Type B pancreatic cell (in vitro differentiated cells): ENCODE data around the gene HRH3. TPM values are rescaled to one million over a fixed set of nuclear protein-coding genes. Genes with fewer than 3 reads are reported as not detected.

Source experiments
- DNase-seq: peaks from one replicate; pipeline ENCODE4 v3.0.0; 2021; ENCODE audit warnings: mixed read lengths; ENCODE audit not compliant: unreplicated experiment; ENCODE audit errors: extremely low spot score
- H3K27ac Mint-ChIP-seq: 2 replicates; pipeline ENCODE4 v1.8.0; 2021; ENCODE audit warnings: mild to moderate bottlenecking, mixed read lengths
- H3K27me3 Mint-ChIP-seq: 2 replicates; pipeline ENCODE4 v1.8.0; 2021; ENCODE audit warnings: mixed read lengths
- H3K36me3 Mint-ChIP-seq: 2 replicates; pipeline ENCODE4 v1.8.0; 2021; ENCODE audit warnings: mixed read lengths
- H3K4me1 Mint-ChIP-seq: one replicate; pipeline ENCODE4 v1.8.0; 2021; ENCODE audit warnings: mixed read lengths; ENCODE audit not compliant: unreplicated experiment
- H3K4me3 Mint-ChIP-seq: 2 replicates; pipeline ENCODE4 v1.8.0; 2021; ENCODE audit warnings: mild to moderate bottlenecking, mixed read lengths
- H3K9me3 Mint-ChIP-seq: 2 replicates; pipeline ENCODE4 v1.8.0; 2021; ENCODE audit warnings: mixed read lengths
- total RNA-seq: library from RNA; stranded (reverse); gene quantifications from 2 replicates; pipeline ENCODE4 v1.2.1, GENCODE V29; 2021; ENCODE audit warnings: low replicate concordance
- TF ChIP-seq, protein P1 (sequence below): fragments of 200-600 bp; sonication (generic); conservative IDR thresholded peaks from 2 replicates; pipeline ENCODE4 v1.5.0; 2021; ENCODE audit warnings: antibody characterized with exemption, mild to moderate bottlenecking

HRH3 gene
- total RNA-seq, 1 donor from 2014 or later, result 0.53 TPM

DNA sequence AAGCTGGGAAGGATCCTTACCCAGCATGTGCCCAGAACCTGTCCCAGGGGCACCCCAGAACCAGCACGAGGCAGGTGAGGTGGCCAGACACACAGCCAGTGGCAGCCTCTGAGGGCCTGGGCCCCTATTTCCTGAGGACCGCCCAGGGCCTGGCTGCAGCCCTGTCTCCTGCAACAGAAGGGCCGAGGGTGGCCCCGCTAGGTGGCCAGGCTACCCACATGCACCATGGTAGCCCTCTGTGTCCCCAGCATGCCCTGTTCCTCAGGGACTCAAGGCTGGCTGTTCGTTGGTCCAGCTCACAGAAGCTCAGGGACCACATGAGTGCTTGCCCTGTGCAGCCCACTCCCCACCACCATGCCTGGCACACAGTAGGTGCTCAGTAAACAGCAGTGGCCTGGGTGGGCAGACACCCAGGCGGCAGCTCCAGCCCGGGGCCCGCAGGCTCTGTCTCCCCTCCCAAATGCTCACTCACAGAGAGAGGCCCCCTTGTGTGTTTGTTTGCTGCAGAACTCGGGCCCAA, 8.2 kb downstream of the HRH3 start:
- H3K9me3 Mint-ChIP-seq, result no peaks in the 10 kb centered on the region
- TF ChIP-seq, protein P1, sequence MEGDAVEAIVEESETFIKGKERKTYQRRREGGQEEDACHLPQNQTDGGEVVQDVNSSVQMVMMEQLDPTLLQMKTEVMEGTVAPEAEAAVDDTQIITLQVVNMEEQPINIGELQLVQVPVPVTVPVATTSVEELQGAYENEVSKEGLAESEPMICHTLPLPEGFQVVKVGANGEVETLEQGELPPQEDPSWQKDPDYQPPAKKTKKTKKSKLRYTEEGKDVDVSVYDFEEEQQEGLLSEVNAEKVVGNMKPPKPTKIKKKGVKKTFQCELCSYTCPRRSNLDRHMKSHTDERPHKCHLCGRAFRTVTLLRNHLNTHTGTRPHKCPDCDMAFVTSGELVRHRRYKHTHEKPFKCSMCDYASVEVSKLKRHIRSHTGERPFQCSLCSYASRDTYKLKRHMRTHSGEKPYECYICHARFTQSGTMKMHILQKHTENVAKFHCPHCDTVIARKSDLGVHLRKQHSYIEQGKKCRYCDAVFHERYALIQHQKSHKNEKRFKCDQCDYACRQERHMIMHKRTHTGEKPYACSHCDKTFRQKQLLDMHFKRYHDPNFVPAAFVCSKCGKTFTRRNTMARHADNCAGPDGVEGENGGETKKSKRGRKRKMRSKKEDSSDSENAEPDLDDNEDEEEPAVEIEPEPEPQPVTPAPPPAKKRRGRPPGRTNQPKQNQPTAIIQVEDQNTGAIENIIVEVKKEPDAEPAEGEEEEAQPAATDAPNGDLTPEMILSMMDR, result no peak
- H3K4me3 Mint-ChIP-seq, result no peak overlapping the region
- no peak overlapping the region for H3K27ac Mint-ChIP-seq
- H3K27me3 Mint-ChIP-seq, result peaks cover 29% of the 10 kb centered on the region
- H3K36me3 Mint-ChIP-seq, result no peaks in the 10 kb centered on the region
- DNase-seq, result no peak
- peaks cover 4% of the 10 kb centered on the region for H3K4me1 Mint-ChIP-seq

DNA sequence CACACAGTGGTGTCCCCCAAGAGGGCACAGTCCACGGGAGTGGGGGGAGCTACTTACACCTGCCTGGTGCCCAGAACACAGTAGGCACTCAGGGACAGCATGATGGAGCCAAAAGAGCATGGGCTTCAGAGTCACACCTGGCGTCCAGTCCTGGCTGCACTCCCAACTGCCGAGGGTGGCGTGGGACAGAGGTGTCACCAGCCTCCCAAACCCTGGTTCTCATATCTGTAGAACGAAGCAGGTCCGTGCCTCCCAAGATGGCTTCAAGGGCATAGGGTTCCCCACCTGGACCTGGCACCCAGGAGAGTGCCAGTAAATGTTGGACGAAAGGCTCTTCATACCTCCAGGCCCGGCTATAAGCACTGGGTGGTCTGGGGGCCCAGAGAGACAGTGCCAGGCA, 8.9 kb downstream of the HRH3 start:
- H3K9me3 Mint-ChIP-seq, result no peaks in the 10 kb centered on the region
- peaks cover 4% of the 10 kb centered on the region for H3K4me1 Mint-ChIP-seq
- no peaks in the 10 kb centered on the region for H3K36me3 Mint-ChIP-seq
- peaks cover 29% of the 10 kb centered on the region for H3K27me3 Mint-ChIP-seq
- no peak overlapping the region for H3K27ac Mint-ChIP-seq
- DNase-seq, result no peak
- no peak overlapping the region for H3K4me3 Mint-ChIP-seq
- TF ChIP-seq, protein P1, result no peak

DNA sequence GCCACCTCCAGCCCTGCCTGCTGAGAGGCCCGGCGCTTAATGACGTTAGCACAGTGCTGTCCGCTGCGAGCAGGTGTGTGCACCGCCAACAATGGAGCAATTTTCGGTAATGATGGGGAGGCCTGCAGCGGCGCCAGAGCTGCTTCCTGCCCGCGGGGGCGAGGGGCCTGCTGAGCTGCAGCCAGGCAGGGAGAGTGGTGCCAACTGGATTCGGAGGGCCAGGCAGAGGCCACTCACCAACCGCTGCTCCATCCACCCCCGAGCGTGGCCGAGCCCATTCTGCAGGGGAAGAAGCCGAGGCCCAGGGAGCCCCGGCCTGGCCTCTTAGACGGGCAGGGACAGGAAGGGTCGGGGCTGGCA, 9.6 kb downstream of the HRH3 start:
- H3K27ac Mint-ChIP-seq, result no peak overlapping the region
- H3K4me1 Mint-ChIP-seq, result peaks cover 4% of the 10 kb centered on the region
- peaks cover 24% of the 10 kb centered on the region for H3K27me3 Mint-ChIP-seq
- no peak for DNase-seq
- no peak overlapping the region for H3K4me3 Mint-ChIP-seq
- no peaks in the 10 kb centered on the region for H3K36me3 Mint-ChIP-seq
- H3K9me3 Mint-ChIP-seq, result no peaks in the 10 kb centered on the region
- TF ChIP-seq, protein P1, result no peak

DNA sequence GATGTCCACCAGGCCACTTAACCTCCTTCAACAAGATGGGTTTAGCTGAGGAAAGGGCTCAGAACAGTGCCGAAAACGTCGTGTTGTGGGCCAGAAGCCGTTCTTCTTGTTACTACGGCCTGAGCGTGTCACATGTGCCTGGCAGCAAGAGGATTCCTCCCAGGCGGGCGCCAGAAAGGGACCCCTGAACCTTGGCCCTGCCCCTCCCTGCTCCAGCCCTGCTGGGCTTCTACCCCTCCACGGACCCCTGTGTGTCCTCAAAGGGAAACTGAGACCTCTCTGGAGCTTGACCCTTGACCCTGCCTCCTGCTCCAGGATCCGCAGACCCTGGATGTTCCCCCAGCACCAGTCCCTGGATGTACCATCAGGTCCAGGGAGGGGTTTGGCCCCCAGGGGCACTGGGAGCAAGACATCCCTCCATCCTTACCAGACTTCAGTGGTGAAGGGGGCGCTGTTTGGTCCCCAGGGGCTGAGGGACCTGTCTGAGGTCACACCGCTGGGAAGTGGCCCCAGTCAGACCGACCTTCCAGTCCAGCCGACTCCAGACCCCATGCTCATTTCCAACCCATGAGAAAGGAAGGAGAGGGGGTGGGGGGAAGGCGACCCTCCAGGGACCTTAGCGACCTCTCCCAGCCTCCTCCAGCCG, 10.1 kb downstream of the HRH3 start:
- Mint-ChIP-seq H3K9me3 (no peaks in the 10 kb centered on the region), H3K4me1 (peaks cover 4% of the 10 kb centered on the region), H3K27ac (no peak overlapping the region), H3K36me3 (no peaks in the 10 kb centered on the region), H3K27me3 (peaks cover 19% of the 10 kb centered on the region), H3K4me3 (no peak overlapping the region)
- DNase-seq, result no peak
- TF ChIP-seq, protein P1, result no peak

DNA sequence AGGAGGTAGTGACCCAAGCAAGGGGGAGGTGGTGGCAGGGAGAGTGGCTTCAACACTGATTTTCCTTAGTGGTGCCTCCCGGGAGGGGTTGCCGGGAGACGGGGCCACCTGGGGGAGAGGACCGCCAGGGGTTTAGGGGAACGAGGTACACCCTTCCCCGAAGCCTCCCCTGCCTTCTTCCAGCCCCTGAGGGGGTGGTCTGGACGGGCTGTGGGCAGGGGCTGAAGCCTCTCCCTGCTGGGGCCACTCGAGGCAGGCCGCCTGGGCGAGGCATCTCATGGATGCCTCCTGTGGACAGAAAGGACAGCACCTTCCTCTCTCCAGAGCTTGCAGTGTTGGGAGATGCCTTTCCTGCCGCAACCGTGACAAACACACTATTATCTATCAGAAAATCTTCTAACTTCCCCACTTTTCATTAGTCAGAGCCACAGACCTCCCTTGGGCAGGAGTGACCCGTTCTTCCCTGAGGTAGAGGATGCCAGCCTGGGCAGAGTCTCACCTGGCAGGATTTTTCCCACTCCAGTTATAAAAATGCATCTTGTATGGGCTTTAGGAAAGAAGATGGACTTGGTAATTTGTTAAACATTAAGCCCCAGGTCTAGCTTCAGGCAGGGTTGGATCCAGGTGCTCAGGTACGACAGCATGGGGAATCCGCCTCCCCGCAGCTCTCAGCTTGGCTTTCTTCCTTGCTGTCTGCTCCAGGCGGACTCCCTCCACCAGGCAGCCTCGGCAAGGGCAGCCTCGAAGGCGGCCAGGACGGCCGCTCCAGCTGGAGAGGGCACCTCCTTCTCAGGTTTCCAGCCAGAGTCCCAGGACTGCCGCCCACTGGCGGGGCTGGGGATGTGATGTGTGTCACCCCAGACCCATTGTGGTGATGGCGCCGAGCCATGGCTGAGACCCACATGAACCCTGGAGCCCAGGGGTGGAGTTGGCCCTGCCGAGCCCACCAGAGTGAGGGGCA, 11.0 kb downstream of the HRH3 start:
- Mint-ChIP-seq H3K27me3 (peaks cover 11% of the 10 kb centered on the region), H3K36me3 (no peaks in the 10 kb centered on the region), H3K9me3 (no peaks in the 10 kb centered on the region), H3K27ac (no peak overlapping the region), H3K4me1 (peaks cover 4% of the 10 kb centered on the region), H3K4me3 (no peak overlapping the region)
- no peak for DNase-seq
- TF ChIP-seq, protein P1, result no peak
